ENCODE measurements around the gene RPS21.

The RPS21 gene

DNA sequence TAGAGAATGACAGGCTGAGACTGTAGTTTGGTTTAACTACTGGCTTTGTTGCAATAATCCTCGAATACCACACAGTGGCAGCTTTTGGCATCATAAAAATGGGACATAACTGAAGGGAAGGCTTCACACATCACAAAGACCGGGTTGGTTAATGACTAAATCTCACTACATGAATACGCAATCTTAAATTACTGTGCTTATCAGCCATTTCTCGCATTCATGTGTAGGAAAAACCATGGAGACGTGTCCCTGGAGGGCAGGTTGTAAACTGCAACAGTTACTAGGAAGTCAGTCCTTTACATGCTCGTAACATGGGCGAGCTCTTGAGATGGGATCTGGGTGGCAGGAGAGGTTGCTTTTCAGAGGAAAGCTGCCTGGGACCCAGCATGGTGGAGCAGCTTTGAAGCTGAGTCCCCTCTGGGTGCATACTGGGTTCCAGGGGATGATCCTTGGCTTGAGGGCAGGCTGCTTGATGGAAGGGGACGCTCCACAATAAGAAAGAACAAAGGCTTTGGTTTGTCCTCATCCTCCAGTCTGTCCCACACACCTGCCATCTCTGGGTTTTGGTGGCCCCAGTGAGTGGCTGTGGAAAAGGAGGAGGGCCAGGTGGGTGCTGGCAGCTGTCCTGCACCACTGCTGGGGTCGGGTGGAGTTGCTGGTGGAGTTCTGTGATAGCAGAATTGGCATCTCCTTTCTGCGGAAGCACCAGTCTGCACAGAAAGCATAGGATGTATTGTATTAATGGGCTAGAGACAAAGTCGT lies 2.1 kb downstream of the RPS21 start:
- Histone ChIP-seq H3K4me3 (ENCODE audit: low read depth, low read length) (no peak overlapping the region), H3K36me3 (peaks cover 63% of the 10 kb centered on the region), H3K27me3 (ENCODE audit: insufficient read depth, low read depth, severe bottlenecking) (no peaks in the 10 kb centered on the region), H3K27ac (no peak overlapping the region), H3K9me3 (ENCODE audit: severe bottlenecking) (no peaks in the 10 kb centered on the region)
- TF ChIP-seq, protein P1, sequence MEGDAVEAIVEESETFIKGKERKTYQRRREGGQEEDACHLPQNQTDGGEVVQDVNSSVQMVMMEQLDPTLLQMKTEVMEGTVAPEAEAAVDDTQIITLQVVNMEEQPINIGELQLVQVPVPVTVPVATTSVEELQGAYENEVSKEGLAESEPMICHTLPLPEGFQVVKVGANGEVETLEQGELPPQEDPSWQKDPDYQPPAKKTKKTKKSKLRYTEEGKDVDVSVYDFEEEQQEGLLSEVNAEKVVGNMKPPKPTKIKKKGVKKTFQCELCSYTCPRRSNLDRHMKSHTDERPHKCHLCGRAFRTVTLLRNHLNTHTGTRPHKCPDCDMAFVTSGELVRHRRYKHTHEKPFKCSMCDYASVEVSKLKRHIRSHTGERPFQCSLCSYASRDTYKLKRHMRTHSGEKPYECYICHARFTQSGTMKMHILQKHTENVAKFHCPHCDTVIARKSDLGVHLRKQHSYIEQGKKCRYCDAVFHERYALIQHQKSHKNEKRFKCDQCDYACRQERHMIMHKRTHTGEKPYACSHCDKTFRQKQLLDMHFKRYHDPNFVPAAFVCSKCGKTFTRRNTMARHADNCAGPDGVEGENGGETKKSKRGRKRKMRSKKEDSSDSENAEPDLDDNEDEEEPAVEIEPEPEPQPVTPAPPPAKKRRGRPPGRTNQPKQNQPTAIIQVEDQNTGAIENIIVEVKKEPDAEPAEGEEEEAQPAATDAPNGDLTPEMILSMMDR (IDR thresholded peaks at IDR 0.05; ENCODE audit: low read depth, low read length) = no peak
- no peak for DNase-seq

DNA sequence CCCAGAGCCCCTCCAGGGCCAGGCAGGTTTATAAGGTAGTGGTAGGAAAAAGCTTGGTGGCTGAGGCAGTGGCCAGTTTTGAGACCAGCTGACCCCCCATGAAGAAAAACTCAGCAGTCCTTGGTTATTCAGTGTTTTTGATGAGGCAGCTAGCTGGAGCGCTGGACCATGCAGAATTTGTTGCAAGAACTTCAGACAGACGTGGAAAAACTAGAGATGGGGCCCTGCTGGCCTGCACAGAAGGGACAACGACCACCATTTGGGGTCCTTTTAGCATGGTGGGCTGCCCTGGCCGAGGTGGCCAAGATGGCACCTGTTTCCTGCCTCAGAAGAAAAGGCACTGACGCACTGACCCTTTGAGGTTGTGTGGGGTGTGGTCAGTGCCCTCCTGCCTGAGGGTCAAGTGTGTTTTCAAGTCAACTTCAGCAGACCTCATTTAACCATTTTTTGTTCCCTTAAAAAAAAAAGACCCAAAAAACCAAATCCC lies 2.7 kb downstream of the RPS21 start:
- H3K27ac ChIP-seq = no peak overlapping the region

DNA sequence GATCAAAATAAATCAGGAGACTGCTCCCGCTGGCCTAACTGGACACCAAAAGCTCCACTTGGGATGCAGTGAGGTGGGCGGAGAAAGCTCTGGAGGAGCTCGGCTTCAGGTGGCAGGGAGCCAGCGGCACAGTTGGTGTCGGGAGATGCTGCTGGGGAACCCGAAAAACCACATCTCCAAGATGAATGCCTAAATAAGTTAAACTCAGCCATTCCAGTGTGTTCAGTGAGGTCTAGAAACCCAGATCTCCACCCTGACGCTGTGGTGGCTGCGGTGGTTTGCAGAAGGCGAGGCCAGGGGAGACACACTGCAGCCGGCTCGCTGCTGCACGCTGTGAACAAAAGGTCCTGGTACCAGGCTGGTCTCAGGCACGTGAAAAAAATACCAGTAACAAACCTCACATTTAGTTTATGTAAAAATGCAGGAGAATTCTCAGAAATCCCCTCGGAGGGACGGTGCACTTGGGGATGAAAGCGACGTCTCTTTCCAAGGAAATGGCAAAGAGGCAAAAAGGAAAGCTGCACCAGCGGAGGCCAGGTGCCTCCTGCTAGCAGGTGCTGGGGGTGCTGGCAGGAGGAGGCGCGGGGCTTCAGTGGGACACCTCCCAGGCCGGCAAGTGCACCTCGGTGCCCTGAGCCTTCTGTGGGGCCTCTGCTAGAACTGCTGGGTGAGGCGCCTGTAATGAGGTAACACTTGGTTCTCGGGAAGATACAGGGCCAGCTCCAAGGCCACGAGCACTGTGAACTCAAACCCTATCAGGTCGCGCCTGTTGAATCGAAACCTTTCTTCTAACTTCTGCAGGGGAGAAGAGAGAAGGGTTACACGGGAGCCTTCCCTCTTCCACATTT lies 3.6 kb downstream of the RPS21 start:
- H3K9me3 ChIP-seq (ENCODE audit: severe bottlenecking) = no peaks in the 10 kb centered on the region
- no peak for DNase-seq
- H3K4me3 ChIP-seq (ENCODE audit: low read depth, low read length) = no peak overlapping the region
- H3K27me3 ChIP-seq (ENCODE audit: insufficient read depth, low read depth, severe bottlenecking) = no peaks in the 10 kb centered on the region
- TF ChIP-seq, protein P1 (IDR thresholded peaks at IDR 0.05; ENCODE audit: low read depth, low read length) = no peak
- no peak overlapping the region for H3K27ac ChIP-seq
- peaks cover 69% of the 10 kb centered on the region for H3K36me3 ChIP-seq

More for the DNA sequence above, 2.7 kb downstream of the RPS21 start:
- Histone ChIP-seq H3K36me3 (peaks cover 67% of the 10 kb centered on the region), H3K9me3 (ENCODE audit: severe bottlenecking) (no peaks in the 10 kb centered on the region), H3K4me3 (ENCODE audit: low read depth, low read length) (no peak overlapping the region), H3K27me3 (ENCODE audit: insufficient read depth, low read depth, severe bottlenecking) (no peaks in the 10 kb centered on the region)
- TF ChIP-seq, protein P1 (IDR thresholded peaks at IDR 0.05; ENCODE audit: low read depth, low read length) = no peak
- DNase-seq = no peak

DNA sequence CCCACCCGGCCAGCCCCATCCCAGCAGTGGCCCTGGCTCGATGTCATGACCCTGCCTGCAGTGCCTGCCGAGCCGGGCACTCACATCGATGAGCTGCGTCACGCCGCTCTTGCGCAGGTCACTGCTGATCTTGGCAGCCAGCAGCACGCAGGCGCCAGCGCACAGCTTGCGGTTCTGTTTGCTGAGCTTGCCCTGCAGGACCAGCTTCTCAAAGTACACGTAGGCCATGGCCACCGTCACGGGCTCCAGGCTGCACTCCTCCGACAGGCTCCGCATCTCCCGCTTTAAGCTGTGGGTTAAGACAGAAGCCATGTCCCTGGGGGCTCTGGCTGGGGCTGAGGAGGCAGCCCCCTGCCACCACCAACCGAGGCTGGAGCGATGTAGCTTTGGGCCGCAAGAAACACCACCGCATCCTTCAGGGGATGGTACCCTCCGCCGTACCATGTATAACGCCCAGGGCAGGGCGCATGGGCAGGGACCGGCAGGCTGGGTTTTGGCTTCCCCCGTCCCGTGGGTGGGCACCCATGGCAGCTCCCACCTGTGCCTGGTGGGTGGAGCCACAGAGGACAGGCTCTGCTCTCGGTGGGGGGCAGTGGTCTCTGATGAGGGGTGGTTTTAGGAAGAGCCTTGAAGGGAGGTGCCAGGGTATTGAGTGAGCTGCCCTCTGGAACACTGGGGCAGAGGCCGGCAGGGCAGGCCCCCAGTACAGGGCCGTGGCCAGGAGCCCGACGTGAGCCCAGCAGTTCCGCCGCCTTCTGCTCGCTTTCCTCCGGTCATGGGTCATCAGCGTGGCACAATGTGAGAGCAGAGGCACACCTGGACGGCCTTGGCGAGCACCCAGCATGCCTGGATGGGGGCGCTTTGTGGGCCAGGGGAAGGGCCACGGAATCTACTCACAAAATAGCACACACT lies 4.5 kb downstream of the RPS21 start:
- Histone ChIP-seq H3K9me3 (ENCODE audit: severe bottlenecking) (no peaks in the 10 kb centered on the region), H3K27ac (no peak overlapping the region), H3K36me3 (peaks cover 74% of the 10 kb centered on the region), H3K27me3 (ENCODE audit: insufficient read depth, low read depth, severe bottlenecking) (no peaks in the 10 kb centered on the region), H3K4me3 (ENCODE audit: low read depth, low read length) (no peak overlapping the region)
- TF ChIP-seq, protein P1 (IDR thresholded peaks at IDR 0.05; ENCODE audit: low read depth, low read length) = no peak
- DNase-seq = no peak

DNA sequence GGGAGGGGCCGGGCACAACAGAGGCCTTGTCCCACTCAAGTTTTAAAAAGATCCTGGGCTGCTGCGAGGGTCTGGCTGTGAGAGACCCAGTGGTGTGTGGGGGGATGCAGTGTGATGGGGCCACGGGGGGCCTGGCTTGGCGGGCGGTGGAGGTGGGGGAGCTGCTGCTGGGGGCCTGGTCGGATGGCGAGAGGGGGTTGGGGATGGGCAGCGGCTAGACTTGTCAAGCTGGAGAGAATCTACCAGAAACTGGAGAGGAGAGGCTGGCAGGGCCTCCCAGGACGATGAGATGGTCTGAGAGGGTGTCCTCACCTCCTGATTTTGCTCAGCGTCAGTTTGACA lies 5.1 kb downstream of the RPS21 start:
- Histone ChIP-seq H3K36me3 (peaks cover 74% of the 10 kb centered on the region), H3K27ac (no peak overlapping the region), H3K9me3 (ENCODE audit: severe bottlenecking) (no peaks in the 10 kb centered on the region), H3K4me3 (ENCODE audit: low read depth, low read length) (no peak overlapping the region), H3K27me3 (ENCODE audit: insufficient read depth, low read depth, severe bottlenecking) (no peaks in the 10 kb centered on the region)
- TF ChIP-seq, protein P1 (IDR thresholded peaks at IDR 0.05; ENCODE audit: low read depth, low read length) = no peak
- no peak for DNase-seq
